Measurements from ENCODE around the gene PTPN14.

- TF ChIP-seq CTCF (IDR thresholded peaks at IDR 0.05; ENCODE audit: borderline replicate concordance, extremely low read depth, low read length, poor library complexity, severe bottlenecking) (no peak), EZH2 (IDR thresholded peaks at IDR 0.05; ENCODE audit: borderline replicate concordance, low read depth, low read length, severe bottlenecking) (no peak)
Measured at GRCh38 chr1:214391873-214392645, 159.3 kb downstream of the PTPN14 start.
